Measurements from ENCODE around the gene LMF1.

DNA sequence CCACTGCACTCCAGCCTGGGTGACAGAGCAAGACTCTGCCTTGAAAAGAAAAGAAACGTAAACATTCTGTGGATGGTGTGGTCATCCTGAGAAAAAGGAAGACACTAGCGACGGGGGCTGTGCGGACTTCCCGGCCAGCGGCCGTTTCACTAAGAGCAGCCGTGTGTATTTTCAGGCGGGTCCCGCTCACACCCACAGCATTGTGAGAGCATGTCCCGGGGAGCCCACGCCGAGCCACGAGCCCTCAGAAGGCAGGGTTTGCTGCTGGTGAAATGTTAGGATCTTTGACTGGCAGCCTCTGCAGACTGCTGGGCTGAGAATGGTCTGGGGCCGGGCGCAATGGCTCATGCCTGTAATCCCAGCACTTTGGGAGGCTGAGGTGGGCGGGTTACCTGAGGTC, 40.3 kb downstream of the LMF1 start:
- TF ChIP-seq, protein P1, sequence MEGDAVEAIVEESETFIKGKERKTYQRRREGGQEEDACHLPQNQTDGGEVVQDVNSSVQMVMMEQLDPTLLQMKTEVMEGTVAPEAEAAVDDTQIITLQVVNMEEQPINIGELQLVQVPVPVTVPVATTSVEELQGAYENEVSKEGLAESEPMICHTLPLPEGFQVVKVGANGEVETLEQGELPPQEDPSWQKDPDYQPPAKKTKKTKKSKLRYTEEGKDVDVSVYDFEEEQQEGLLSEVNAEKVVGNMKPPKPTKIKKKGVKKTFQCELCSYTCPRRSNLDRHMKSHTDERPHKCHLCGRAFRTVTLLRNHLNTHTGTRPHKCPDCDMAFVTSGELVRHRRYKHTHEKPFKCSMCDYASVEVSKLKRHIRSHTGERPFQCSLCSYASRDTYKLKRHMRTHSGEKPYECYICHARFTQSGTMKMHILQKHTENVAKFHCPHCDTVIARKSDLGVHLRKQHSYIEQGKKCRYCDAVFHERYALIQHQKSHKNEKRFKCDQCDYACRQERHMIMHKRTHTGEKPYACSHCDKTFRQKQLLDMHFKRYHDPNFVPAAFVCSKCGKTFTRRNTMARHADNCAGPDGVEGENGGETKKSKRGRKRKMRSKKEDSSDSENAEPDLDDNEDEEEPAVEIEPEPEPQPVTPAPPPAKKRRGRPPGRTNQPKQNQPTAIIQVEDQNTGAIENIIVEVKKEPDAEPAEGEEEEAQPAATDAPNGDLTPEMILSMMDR (IDR thresholded peaks at IDR 0.05): no peak
- TF ChIP-seq POLR2A (IDR thresholded peaks at IDR 0.05) (no peak), POLR2AphosphoS5 (IDR thresholded peaks at IDR 0.05; ENCODE audit: insufficient read depth in 1 of 2, low read depth in 1 of 2) (no peak)

Measured in vagina (tissue), 2 donors.